Activated CD8-positive, alpha-beta memory T cell treated with anti-CD3 and anti-CD28 coated beads, Interleukin-2, amount 10 ng/mL, durations not matched to agents 7 days and 5 days (primary cell): ENCODE data around the gene KIF23. TPM values are rescaled to one million over a fixed set of nuclear protein-coding genes. Genes with fewer than 3 reads are reported as not detected.

Source experiments
- ATAC-seq: fragments of 150-1000 bp; cut with Tn5 transposase; one replicate; pipeline ENCODE4 v1.10.0; 2021; ENCODE audit warnings: moderate library complexity
- CTCF ChIA-PET: fragments of 350-600 bp; sonication (Branson Sonifier 250); formaldehyde crosslinking; loops from one replicate; lab custom pipeline; 2021; ENCODE audit warnings: antibody characterized with exemption; lab: Charles Lee
- DNase-seq: peaks from one replicate; pipeline ENCODE4 v3.0.0-alpha.2; 2020
- H3K27ac Mint-ChIP-seq: one replicate; pipeline ENCODE4 v1.8.0; 2021; ENCODE audit warnings: mild to moderate bottlenecking, mixed read lengths
- H3K27me3 Mint-ChIP-seq: one replicate; pipeline ENCODE4 v1.8.0; 2021; ENCODE audit warnings: mixed read lengths
- H3K36me3 Mint-ChIP-seq: one replicate; pipeline ENCODE4 v1.8.0; 2021; ENCODE audit warnings: mild to moderate bottlenecking, mixed read lengths
- H3K4me1 Mint-ChIP-seq: one replicate; pipeline ENCODE4 v1.8.0; 2021; ENCODE audit warnings: mixed read lengths
- H3K4me3 Mint-ChIP-seq: one replicate; pipeline ENCODE4 v1.8.0; 2021; ENCODE audit warnings: mild to moderate bottlenecking, moderate library complexity, mixed read lengths
- H3K9me3 Mint-ChIP-seq: one replicate; pipeline ENCODE4 v1.8.0; 2022; ENCODE audit warnings: low read depth, mixed read lengths
- total RNA-seq, 2 experiments: library from RNA; stranded (reverse); gene quantifications; one replicate each; pipeline ENCODE4 v1.2.3, GENCODE V29; 2021

The KIF23 gene
- total RNA-seq, 2 experiments from 2014 or later, result 70.9 to 81.1 TPM

DNA sequence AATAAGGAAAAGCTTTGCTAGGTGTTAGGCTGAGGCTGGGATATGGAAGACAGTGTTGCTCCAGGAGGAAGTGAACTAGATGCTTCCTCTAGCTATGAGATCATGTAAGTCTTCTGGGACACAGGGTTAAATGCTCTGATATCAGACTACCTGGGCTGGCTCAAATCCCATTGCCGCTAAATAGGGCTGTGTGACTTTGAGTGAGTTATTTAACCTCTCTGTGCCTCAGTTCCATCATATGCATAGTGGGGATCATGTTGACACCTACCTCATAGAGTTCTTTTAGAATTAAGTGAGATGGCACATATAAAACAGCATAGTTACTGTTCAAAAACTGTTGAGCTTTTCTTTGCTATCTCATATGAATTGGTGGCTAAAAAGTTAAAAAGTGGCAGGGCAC lies 51.1 kb downstream of the KIF23 start:
- H3K4me1 Mint-ChIP-seq, result peaks cover 52% of the 10 kb centered on the region
- DNase-seq (no peak), ATAC-seq (no peak)
- CTCF ChIA-PET, result interaction anchor here (0.8 to 5.6 kb wide), 6 partner anchors 10 to 1002 kb away, joined by 3 to 36 read pairs (median 4); partner anchors contain the start of genes KIF23 and RPLP1
- H3K4me3 Mint-ChIP-seq, result no peak overlapping the region
- peaks cover 26% of the 10 kb centered on the region for H3K27me3 Mint-ChIP-seq
- no peaks in the 10 kb centered on the region for H3K36me3 Mint-ChIP-seq
- no peaks in the 10 kb centered on the region for H3K9me3 Mint-ChIP-seq
- no peak overlapping the region for H3K27ac Mint-ChIP-seq

DNA sequence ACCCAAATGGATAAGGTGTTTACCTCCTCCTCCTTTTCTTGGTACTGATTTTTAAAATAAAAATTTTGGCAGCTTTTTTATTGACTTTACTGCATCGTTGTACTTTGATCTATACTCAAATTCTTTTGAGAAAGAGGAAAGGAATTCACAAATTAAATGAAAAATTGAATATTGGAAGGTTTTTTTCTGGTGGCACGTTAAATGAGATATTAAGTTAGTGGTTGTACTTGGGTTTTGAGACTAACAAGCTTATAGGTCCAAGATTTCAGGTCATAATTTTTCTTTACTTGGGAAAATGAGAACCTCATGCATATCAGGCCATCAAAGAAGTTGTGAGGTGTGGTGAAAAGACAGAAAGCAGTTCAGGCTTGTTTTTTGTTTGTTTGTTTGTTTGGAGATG lies 52.6 kb downstream of the KIF23 start:
- Mint-ChIP-seq H3K4me1 (peaks cover 48% of the 10 kb centered on the region), H3K9me3 (no peaks in the 10 kb centered on the region)
- CTCF ChIA-PET, result interaction anchor here (1.3 to 5.6 kb wide), 6 partner anchors 9 to 640 kb away, joined by 3 to 36 read pairs (median 6); partner anchors contain the start of gene RPLP1

DNA sequence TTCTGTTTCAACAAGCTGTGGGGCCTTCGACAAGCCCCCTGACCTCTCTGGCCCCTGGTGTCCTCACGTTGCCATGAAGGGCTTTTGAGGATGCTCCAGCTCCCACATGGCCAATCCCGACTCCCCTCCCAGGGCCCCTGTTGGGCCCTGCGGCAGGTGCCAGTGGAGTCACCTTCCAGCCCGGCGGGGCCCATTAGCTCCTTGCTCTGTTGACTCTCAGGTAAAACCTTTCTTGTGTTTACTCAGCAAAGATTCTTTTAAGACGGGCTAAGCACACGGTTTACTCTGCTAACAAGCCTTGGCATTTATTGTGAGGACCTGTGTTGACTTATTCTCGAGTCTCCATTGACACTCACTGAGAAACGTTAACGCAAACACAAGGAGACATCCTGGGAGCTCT lies 53.5 kb downstream of the KIF23 start:
- H3K4me3 Mint-ChIP-seq, result no peak overlapping the region
- peaks cover 44% of the 10 kb centered on the region for H3K27me3 Mint-ChIP-seq
- no peaks in the 10 kb centered on the region for H3K36me3 Mint-ChIP-seq
- DNase-seq, result no peak
- ATAC-seq, result no peak
- H3K9me3 Mint-ChIP-seq, result no peaks in the 10 kb centered on the region
- peaks cover 42% of the 10 kb centered on the region for H3K4me1 Mint-ChIP-seq
- peak overlapping the region; percentile 83 for H3K27ac Mint-ChIP-seq
- CTCF ChIA-PET, result interaction anchor here (0.8 to 5.6 kb wide), 6 partner anchors 8 to 1022 kb away, joined by 3 to 36 read pairs (median 4); partner anchors contain the start of gene RPLP1

More for the DNA sequence above, 52.6 kb downstream of the KIF23 start:
- ATAC-seq (no peak), DNase-seq (no peak)
- H3K36me3 Mint-ChIP-seq, result no peaks in the 10 kb centered on the region
- no peak overlapping the region for H3K27ac Mint-ChIP-seq
- H3K27me3 Mint-ChIP-seq, result peaks cover 35% of the 10 kb centered on the region
- no peak overlapping the region for H3K4me3 Mint-ChIP-seq

DNA sequence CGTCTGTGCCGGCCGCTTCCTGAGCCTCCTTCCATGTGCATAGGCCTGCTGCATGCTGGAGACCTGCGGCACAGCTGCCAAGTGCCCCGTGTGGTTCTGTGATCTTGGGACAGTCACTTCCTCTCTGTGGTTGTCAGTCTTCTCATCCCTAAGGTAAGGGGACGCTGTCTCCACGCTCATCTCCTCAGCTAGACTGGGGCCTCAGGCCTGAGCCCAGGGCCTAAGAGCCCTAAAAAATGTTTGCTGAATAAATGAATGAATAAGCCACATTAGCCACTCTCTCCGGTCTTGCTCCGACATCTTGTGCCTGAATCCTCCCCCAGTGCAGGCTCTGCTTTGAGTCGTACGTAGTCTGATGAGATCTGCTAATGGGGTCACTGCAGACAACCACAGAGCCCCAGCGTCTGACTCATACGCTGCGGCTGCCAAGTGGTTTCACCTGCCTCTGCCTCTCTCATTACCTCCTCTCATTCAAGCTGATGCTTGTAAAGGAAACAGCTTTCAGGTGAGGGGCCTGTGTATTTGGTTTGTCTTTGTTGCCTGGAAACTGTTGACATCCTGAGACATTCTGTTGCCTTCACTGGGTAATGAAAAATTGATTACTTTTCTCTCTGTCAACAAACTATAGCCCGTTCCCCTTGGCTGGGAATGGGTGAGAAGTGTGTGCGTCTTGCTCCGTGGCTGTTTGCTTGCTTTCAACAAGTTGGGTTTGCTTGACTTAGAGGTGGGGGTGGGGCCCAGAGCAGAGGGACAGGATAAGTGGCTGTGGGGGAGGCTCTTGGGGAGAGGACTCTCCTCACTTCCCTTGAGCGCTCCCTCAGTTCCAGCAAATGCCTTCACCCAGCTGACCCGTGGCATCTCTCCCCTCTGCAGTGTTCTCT lies 54.3 kb downstream of the KIF23 start:
- Mint-ChIP-seq H3K36me3 (no peaks in the 10 kb centered on the region), H3K27ac (peak overlapping the region; percentile 83), H3K4me3 (peak overlapping the region; percentile 50), H3K27me3 (peaks cover 44% of the 10 kb centered on the region), H3K4me1 (peaks cover 35% of the 10 kb centered on the region), H3K9me3 (no peaks in the 10 kb centered on the region)
- DNase-seq (peak; percentile 95), ATAC-seq (peak; percentile 93)
- CTCF ChIA-PET, result interaction anchor here (0.7 to 5.6 kb wide), 9 partner anchors 7 to 1021 kb away, joined by 3 to 36 read pairs (median 5); partner anchors contain the start of genes RPLP1 and TLE3

DNA sequence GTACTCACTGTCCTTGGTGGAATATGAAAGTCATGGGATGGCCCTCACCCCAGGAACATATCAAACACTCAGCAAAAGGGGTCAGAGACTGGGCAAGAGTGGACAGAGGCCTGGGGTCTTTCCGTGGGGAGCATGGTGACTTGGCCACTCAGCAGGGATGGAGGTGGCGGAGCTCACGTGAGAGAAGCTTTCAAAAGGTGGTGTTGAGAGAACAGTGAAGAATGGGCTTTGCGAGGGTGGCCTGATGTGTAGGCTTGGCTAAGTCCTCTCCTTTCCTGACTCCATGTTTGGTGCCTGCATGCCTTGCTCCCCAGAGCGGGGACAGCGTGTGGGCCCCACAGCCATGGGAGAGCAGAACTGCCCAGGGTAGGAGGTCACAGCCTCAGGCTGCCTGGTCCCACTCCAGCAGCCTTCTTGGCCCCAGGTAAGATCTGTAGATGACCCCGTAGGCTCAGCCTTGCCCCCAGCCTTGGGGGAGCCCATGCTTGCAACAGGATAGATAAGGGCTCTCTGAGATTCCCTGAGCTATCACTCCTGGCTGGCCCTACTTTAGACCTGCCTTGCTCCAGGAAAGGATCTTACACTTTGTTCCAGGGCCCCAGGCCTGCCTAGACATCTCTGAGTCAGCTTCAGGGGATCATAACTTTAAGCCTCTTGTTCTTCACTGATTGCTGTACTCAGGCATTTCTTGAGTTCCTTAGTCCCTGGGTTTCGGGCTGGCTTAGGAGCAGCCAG lies 55.5 kb downstream of the KIF23 start:
- H3K4me3 Mint-ChIP-seq, result no peak overlapping the region
- H3K9me3 Mint-ChIP-seq, result no peaks in the 10 kb centered on the region
- no peaks in the 10 kb centered on the region for H3K36me3 Mint-ChIP-seq
- H3K4me1 Mint-ChIP-seq, result peaks cover 33% of the 10 kb centered on the region
- peak overlapping the region; percentile 83 for H3K27ac Mint-ChIP-seq
- CTCF ChIA-PET, result interaction anchor here (1.3 to 5.6 kb wide), 5 partner anchors 9 to 1018 kb away, joined by 3 to 36 read pairs (median 9); partner anchors contain the start of genes RPLP1 and TLE3
- ATAC-seq (no peak), DNase-seq (peak; percentile 35)
- H3K27me3 Mint-ChIP-seq, result peaks cover 48% of the 10 kb centered on the region

DNA sequence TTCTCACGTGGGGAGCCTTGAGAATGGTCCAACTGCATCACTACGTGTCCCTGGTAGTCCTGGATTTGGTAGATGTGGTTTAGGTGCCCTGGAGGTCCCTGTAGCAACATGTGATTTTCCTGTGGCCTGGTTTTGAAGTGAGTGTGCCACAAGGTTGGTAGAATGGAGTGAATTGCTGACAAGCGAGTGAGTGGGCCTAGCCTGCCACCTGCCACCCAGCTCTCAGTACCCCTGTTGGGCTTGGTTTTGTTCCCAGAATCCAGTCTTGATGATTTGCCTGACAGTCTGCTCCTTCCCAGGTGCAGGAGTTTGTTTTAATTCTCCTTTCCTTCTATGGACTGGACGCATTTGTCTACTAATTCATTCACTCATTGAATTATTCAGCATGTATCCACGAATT lies 57.9 kb downstream of the KIF23 start:
- peak; percentile 32 for DNase-seq
- CTCF ChIA-PET, result interaction anchor here (0.7 kb wide), 1 partner anchor 9 kb away, joined by 3 read pairs; no protein-coding TSS in a partner anchor
- peaks cover 42% of the 10 kb centered on the region for H3K27me3 Mint-ChIP-seq

DNA sequence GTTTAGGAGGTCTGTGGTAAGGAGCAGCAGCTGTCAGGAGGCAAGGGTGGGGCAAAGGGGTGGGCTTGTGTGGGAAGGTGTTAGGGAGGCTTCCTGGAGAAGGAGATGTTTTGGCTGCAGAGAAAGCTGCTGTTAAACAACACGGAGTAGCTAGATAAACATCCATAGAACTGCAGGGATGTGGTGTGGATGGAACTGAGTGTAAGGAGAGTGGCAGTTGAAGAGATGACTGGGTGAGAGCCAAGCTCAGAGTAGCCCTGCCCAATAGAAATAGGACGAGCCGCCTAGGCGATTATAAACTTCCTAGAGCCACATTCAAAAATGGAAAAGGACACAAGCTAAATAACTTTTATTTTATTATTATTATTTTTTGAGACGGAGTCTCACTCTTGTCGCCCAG lies 58.4 kb downstream of the KIF23 start:
- no peak overlapping the region for H3K27ac Mint-ChIP-seq

More for the DNA sequence above, 57.9 kb downstream of the KIF23 start:
- ATAC-seq, result no peak
- Mint-ChIP-seq H3K36me3 (no peaks in the 10 kb centered on the region), H3K4me3 (no peak overlapping the region), H3K27ac (no peak overlapping the region), H3K9me3 (no peaks in the 10 kb centered on the region), H3K4me1 (peaks cover 25% of the 10 kb centered on the region)

DNA sequence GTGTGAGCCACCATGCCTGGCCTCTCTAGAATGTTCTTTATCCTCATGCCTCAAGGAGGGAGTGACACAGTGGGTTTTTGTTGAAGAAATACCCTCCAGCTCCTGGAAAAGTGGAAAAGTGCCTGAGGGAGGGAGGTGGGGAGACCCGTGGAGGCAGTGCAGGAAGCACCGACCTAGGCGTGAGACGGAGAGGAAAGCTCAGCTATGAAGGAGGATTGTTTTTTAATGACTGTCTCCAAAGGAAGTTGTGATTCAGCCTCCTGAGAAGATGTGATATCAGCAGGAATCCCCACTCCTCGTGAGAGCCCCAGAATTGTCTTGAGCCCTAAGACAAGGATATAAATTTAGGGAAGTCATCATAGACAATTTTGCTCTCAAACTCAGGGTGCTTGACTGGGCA lies 60.1 kb downstream of the KIF23 start:
- H3K27me3 Mint-ChIP-seq, result peaks cover 50% of the 10 kb centered on the region
- no peak overlapping the region for H3K4me3 Mint-ChIP-seq
- H3K36me3 Mint-ChIP-seq, result no peaks in the 10 kb centered on the region
- ATAC-seq, result no peak
- CTCF ChIA-PET, result interaction anchor here (1.2 to 5.1 kb wide), 3 partner anchors 11 to 1009 kb away, joined by 3 to 44 read pairs (median 17); no protein-coding TSS in a partner anchor
- no peaks in the 10 kb centered on the region for H3K9me3 Mint-ChIP-seq
- H3K4me1 Mint-ChIP-seq, result peaks cover 10% of the 10 kb centered on the region
- H3K27ac Mint-ChIP-seq, result no peak overlapping the region
- no peak for DNase-seq

More for the DNA sequence above, 58.4 kb downstream of the KIF23 start:
- Mint-ChIP-seq H3K4me3 (no peak overlapping the region), H3K9me3 (no peaks in the 10 kb centered on the region), H3K36me3 (no peaks in the 10 kb centered on the region), H3K27me3 (peaks cover 42% of the 10 kb centered on the region), H3K4me1 (peaks cover 22% of the 10 kb centered on the region)
- ATAC-seq (no peak), DNase-seq (peak; percentile 9)
- CTCF ChIA-PET, result interaction anchor here (0.7 kb wide), 1 partner anchor 10 kb away, joined by 3 read pairs; no protein-coding TSS in a partner anchor

DNA sequence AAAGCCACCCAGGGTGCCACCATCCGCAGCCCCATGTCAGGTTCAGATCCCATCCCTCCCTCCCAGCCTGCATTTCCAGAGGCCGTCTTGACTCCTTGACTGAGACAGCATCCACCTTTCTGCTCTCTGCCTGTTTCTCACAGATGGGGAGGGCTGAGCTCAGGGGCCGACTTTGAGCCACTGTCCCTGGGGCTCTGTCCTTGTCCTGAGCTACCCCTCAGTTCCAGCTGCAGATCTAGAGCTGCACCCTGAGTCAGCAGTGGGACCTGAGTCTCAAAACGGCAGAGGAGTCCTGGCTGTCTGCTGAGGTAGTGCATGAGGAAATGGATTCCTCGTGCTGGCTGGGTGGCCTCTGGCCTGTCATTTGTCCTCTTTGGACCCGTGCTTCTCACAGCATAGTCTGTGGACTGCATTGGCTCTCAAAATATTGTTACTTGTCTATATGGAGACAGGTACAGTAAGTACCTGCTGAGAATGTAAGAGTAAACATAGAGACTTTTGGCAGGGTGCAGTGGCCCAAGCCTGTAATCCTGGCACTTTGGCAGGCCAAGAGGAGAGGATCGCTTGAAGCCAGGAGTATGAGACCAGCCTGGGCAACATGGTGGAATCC lies 60.8 kb downstream of the KIF23 start:
- Mint-ChIP-seq H3K27ac (no peak overlapping the region), H3K9me3 (no peaks in the 10 kb centered on the region), H3K4me3 (no peak overlapping the region), H3K36me3 (peaks cover 2% of the 10 kb centered on the region), H3K27me3 (peaks cover 56% of the 10 kb centered on the region), H3K4me1 (peaks cover 5% of the 10 kb centered on the region)
- DNase-seq (no peak), ATAC-seq (peak; percentile 35)
- CTCF ChIA-PET, result interaction anchor here (0.7 to 5.1 kb wide), 12 partner anchors 7 to 1029 kb away, joined by 3 to 44 read pairs (median 5); partner anchors contain the start of gene RPLP1

DNA sequence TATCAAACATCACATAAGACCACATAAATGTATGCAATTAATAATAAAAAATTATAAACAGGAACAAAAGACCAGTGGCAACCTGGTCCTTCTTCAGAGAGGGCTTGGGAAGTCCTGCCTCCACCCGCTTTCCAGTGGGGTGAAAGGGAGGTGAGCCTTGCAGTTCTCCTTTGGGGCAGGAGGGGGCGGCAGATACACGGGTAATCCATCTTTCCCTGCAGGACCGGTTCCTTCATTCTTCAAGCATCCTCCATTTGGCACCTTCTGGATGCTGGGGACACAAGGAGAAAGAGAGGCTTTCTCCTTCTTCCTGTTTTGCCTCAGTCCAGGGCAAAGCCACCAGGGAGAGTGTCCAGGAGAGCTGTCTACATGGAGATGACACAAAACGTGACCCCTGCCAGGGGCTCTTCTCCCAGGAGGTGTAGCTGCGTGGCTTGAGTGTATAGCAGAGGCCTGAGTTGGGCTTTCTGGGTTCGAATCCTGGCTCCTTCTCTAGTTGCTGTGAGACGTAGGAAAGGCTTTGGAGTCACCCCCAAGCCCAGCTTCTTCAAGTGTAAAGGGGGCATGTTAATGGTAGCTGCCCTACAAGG lies 61.7 kb downstream of the KIF23 start:
- peak; percentile 83 for ATAC-seq
- H3K27ac Mint-ChIP-seq, result no peak overlapping the region
- DNase-seq, result peak; percentile 77
- peaks cover 56% of the 10 kb centered on the region for H3K27me3 Mint-ChIP-seq
- peaks cover 2% of the 10 kb centered on the region for H3K36me3 Mint-ChIP-seq
- H3K4me1 Mint-ChIP-seq, result peaks cover 5% of the 10 kb centered on the region
- H3K9me3 Mint-ChIP-seq, result no peaks in the 10 kb centered on the region
- CTCF ChIA-PET, result interaction anchor here (0.7 to 5.1 kb wide), 23 partner anchors 8 to 1279 kb away, joined by 3 to 44 read pairs (median 4); partner anchors contain the start of gene RPLP1
- no peak overlapping the region for H3K4me3 Mint-ChIP-seq

DNA sequence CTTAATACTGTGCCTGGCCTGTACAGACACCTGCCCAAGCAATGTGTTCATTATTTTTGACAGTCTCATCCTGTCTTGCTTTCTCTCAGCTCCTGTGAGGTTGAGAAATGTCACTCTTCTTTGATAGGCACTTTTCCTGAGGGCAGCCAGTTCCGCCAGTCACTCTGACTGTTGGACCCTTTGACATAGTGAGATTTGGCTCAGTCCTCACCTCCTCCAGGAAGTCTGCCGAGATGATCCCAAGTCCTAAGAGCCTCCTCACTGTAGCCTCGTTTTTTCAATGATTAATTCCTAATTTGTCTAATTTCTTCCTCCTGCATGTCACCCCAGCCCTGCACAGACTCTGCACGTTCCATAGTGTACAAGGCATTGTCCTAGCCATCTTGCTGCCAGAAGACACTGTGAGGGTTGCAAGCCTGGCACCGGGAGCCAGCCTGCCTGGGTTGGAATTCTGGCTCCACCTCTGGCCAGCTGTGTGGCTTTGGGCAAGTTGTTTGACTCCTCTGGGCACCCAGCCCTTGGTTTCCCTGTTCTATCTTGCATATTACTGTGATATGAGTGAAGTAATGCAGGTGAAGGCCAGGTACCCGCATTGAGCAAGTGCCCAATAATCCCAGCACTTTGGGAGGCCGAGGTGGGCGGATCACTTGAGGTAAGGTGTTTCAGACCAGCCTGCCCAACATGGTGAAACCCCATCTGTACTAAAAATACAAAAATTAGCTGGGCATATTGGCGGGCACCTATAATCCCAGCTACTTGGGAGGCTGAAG lies 62.7 kb downstream of the KIF23 start:
- Mint-ChIP-seq H3K4me1 (peaks cover 5% of the 10 kb centered on the region), H3K27me3 (peaks cover 48% of the 10 kb centered on the region), H3K36me3 (peaks cover 2% of the 10 kb centered on the region), H3K27ac (no peak overlapping the region), H3K4me3 (no peak overlapping the region), H3K9me3 (no peaks in the 10 kb centered on the region)
- CTCF ChIA-PET, result interaction anchor here (0.7 to 5.1 kb wide), 19 partner anchors 9 to 1278 kb away, joined by 3 to 44 read pairs (median 5); no protein-coding TSS in a partner anchor
- no peak for DNase-seq
- no peak for ATAC-seq
